HG03045 (cell line): ENCODE measurements around the gene CLEC11A.

Experiments used
- ATAC-seq: cut with Tn5 transposase; IDR thresholded peaks from one replicate; pipeline ENCODE4 v1.9.1; 2021; ENCODE audit warnings: mild to moderate bottlenecking, moderate library complexity; ENCODE audit not compliant: unreplicated experiment

The CLEC11A gene

DNA sequence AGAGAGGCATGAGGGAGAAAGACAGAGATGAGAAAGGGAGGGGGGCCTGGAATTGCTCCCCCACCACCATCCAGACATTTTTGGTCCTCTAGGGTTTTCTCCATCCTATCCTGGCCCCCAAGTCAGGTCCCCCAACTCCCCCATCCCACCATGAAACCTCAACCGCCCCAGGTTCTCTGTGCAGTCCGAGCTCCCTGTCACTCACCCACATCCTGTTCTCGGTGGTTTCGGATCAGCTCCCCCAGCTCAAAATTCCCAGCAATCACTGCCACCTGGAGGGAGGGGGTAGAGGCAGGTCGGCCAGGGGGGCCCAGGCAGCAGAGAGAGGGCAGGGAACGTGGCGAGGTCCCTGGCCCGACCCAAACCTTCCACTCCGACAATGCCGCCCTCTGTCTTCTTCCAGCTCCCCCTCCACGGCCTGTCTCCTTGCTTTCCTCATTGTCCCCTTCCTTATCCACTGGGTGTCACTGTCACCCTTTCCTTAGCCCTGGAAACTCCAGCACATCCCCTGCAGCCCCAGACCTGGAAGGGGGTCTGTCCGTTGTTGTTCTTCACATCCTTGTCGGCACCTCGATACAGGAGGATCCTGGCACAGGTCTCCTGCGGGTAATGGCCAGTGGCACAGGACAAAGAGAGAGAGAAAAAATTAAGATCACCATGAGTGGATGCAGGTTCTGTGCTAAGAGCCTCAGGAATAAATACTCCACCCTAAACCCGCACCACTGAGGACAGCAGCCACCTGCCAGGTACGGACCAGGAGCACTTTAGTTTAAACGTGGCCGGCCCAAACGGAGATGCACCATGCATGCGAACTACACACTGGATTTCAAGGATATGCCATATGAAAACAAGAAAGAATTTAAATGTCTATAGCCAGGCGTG, 19.0 kb upstream of the CLEC11A start:
- ATAC-seq = no peak

GRCh38 chr19:50705422-50706019, 17.6 kb upstream of the CLEC11A start:
- no peak for ATAC-seq

- ATAC-seq = no peak
These were observed 16.8 kb upstream of the CLEC11A start for GRCh38 chr19:50706387-50706786.

DNA sequence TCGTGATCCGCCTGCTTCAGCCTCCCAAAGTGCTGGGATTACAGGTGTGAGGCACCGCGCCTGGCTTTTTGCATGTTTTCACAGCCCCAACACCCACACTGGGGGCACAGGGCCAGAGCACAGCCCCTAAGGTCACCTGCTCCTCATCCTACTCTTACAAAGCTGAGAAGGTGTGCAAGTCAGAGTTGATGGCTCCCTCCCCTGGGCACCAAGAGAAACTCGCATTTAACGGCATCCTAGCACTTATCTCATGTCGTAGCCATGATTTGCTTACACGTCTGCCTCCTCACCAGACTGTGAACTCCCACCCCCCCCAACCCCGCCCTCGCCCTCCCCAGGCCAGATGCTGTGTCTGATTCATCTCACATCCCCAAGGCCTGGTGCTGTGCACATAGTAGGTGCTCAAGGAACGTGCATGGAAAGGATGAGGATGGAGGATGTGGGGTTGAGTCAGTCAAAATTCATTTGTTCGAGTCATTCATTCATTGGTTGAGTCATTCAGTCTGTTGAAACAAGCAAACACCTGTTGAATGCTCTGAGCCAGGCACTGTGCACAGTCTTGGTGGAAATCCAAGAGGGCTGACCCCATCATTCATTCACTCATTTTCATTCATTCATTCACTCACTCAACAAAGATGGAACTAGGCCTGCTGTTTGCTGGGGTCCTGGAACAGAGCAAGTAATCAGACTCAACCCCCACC, 14.8 kb upstream of the CLEC11A start:
- ATAC-seq = no peak

DNA sequence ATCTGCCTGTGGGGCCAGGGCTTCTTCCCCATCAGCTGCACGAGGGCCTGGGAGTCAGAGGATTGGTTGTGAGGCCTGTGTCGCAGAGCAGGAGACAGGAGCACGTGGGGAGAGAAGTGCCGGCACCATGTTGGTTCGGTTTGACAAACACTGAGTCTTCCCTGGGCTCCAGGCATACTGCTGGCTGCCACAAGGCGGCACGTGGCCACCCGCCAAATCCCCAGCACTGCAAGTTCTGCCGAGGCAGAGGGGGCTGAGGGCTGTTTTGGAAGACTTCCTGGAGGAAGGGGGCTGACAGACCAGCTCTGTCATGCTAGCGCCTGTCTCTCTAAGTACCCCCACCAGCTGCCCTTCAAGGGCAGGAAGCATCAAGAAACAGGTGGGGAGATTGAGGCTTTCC, 13.1 kb upstream of the CLEC11A start:
- ATAC-seq = no peak

DNA sequence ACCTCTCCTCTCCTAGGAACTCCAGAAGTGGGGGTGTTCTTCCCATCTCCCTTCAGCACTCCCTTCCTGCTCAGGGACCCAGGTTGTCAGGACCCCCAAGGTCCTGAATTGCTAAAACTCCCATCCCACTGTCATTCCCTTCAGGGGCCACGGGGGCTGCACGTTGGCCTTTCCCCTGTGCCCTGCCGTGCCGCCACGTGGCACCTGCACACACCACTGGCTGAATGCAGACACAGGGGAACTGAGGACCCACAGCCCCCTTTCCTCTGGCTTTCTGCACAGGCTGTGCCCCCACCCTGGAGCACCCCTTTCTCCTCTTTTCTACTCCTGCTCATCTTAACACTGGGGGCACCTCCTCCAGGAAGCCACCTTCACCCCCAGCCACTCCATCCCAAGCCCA, 12.6 kb upstream of the CLEC11A start:
- no peak for ATAC-seq

- ATAC-seq = no peak
These were observed 12.0 kb upstream of the CLEC11A start for GRCh38 chr19:50711196-50711595.

DNA sequence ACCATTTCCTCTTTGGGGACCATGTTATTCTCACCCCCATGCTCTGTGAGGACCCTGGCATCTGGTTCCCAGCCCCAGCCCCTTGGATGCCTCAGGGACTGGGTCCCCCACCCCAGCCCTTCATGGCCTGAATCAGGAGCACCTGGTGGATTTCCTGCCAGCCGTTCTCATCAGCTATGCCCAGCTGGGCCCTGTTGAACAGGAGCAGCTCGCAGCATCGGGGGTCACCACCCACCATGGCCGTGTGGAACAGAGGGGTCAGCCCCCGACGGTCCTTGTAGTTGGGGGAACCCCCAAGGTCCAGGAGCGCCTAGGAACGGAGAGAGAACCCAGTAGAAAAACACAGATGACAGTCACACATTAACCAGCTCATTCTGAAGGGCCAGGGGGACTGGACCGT, 11.4 kb upstream of the CLEC11A start:
- no peak for ATAC-seq

GRCh38 chr19:50712833-50713232, 10.3 kb upstream of the CLEC11A start:
- ATAC-seq = no peak

DNA sequence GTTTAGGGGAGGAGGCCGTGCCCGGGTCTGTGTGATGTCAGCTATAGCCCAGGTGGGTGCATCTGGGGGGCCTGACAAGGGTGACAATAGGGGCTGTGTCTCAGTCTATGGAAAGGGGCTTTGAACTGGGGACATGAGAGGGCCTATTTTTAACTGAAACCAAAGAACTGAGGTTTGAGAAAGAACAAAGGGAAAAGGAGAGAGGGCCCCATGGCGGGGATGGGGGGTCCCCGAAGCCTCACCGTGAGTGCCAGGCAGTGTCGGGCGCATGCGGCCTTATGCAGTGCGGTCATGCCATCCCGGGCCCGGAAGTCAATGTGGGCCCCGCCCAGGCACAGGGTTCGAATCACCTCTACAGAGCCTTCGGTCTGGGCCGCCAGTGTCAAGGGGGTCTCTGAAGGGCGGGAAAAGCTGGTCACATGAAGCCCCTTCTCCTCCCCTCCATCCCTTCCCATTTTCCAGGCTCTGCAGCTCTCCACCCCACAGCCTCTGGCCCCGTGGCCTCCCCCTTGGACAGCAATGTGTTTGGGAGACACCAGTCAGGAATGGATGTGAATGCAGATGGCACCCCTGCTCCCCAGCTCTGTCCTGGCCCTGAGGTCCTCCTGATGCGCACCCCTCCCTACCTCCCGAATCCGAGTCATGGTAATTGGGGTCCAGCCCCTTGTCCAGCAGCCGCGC, 9.5 kb upstream of the CLEC11A start:
- ATAC-seq = no peak

- ATAC-seq = no peak
These were observed 6.8 kb upstream of the CLEC11A start for GRCh38 chr19:50716178-50717025.

GRCh38 chr19:50717026-50717723, 6.0 kb upstream of the CLEC11A start:
- ATAC-seq = no peak

GRCh38 chr19:50717891-50718254, 5.3 kb upstream of the CLEC11A start:
- no peak for ATAC-seq

DNA sequence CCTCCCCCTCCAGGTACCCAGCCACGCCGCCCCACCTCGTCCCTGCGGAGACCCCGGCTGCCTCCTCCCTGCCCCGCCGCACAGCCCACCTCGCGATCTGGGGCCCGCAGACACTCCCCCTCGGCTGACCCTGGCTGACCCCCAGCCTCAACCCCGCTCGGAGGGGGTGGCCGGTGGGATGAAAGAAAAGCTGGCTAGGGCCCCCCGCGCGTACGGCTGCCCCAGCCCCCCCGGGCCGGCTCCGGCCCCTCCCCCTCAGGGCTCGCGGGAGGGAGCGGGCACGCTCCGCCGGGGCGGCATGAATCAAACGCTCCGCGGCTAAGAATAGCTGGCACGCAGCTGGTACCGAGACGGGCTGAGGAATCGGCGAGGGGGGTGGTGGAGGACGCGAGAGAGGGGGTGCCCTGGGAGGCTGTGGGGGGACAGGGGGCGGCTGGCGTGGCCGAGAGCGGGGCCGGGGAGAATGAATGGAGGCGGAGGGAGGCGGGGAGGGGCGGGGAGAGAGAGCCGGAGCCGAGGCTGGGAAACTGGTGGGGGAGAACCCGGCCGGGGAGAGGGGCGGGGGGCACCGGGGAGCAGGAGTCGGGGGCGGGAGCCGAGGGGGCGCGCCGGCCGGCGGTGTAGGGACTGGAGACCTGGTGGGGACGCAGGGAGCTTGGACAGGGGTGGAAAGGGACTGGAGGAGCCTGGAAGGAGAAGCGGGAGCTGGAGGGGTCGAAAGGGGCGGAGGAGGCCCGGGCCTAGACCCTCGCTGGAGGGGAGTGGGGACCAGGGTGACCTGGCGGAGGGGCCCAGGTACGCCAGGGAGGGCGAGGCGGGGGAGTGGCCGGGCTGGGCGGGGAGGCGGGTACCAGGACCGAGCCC, 4.7 kb upstream of the CLEC11A start:
- ATAC-seq = no peak

DNA sequence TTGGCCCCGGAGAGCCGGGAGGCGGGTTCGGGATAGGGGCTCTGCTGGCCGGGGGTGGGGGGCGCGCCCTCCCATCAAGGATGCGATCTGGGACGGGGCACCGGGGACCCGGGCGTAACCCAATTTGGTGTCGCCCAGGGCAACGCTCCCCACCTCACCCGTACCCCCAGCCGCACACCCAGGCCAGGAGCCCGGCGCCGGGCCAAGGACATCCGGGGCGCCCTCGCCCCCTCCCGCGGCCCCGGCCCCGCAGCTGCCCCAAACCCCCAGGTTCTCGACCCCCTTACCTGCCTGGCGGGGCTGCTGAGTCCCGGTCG, 4.1 kb upstream of the CLEC11A start:
- ATAC-seq = no peak

DNA sequence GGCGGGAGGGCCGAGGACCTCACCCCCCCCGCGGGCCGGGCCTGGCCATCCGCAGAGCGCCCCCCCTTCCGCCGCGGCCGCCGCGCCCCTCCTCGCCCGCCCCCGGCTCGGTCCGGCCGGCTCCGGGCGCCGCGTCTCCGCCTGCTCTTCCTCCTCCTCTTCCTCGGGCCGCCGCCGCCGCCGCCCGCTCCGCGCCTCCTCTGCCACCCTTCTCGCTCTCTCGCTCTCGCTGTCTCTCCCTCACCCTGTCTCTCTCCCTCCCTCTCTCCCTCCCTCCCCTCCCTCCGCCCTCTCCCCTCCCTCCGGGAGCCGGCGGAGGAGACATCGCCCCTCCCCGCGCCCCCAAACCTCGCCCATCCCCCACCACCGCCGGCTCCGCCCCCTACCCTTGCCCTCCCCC, 3.6 kb upstream of the CLEC11A start, which contains the start of gene SHANK1:
Gene SHANK1, minus strand, starts transcription at position 237 of the 400 bp plus-strand sequence. CDS start 2,883 bp downstream, outside the sequence.
- no peak for ATAC-seq

DNA sequence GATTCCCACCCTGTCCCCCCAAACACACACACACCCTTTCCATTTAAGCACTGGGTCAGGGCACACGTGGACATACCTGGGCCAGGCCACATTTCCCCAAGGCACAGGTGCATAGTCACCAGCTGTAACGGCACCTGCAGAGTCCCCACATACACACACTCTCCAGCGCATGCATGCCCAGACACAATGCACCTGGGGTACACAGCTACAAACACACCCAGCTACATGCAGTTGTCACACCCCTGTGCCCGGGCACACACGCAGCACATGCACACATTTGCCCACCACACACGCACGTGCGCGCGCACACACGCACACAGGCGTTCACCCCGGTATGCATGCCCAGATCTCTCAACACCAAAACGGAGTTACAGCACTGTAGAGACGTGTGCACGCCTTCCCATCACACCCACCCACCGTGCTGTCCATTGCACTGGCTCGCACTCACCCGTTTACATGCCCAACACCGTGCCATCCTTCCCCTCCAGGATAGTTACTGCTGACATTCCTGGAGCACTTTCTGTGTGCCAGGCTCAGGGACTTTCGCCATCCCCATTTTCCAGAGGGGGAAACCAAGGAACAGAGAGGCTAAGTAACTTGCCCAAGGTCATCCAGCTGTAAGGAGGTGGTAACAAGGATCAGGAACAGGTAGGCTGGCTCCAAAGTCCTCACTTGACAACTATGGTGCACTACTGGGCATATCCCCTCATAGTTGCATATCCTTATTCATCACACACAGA, 2.8 kb upstream of the CLEC11A start:
- ATAC-seq = no peak

GRCh38 chr19:50720921-50721381, 2.2 kb upstream of the CLEC11A start:
- no peak for ATAC-seq
